CD4-positive, alpha-beta T cell (primary cell): ENCODE measurements around the gene FANCL. TPM values are rescaled to one million over a fixed set of nuclear protein-coding genes. Genes with fewer than 3 reads are reported as not detected.
"Not testable (repeated sequence)": the region's sequence is repeated elsewhere in the genome, so short reads cannot be mapped to it uniquely, and the experiment has no call there.

Source experiments
- ATAC-seq: fragments of 200-7000 bp; cut with Tn5 transposase; one replicate; pipeline ENCODE4 v1.10.0; 2022; ENCODE audit warnings: mild to moderate bottlenecking; ENCODE audit not compliant: poor library complexity
- CTCF ChIA-PET: fragments of 350-600 bp; sonication (Branson Sonifier 250); formaldehyde crosslinking; loops from one replicate; lab custom pipeline; 2021; ENCODE audit warnings: antibody characterized with exemption, inconsistent platforms; lab: Charles Lee
- POLR2A ChIA-PET: fragments of 350-600 bp; sonication (Branson Sonifier 250); formaldehyde crosslinking; loops from one replicate; lab custom pipeline; 2021; ENCODE audit warnings: antibody characterized with exemption, inconsistent platforms; lab: Charles Lee
- DNase-seq, 14 experiments: peaks; one replicate each; pipeline ENCODE4 v3.0.0-alpha.2; 2013 to 2020; ENCODE audit warnings: mixed read lengths in 2 of 14
- H3K27ac ChIP-seq, 2 donors: one replicate each; pipeline versions ENCODE4 v1.5.1 to v1.7.0; 2013; ENCODE audit warnings: low read length in 2 of 2, low read depth in 1 of 2, mild to moderate bottlenecking in 1 of 2
- H3K27me3 ChIP-seq, 2 experiments: 1 replicate in 1 of 2; 2 replicates in 1 of 2; pipeline versions ENCODE4 v1.6.1 to v1.7.0; 2013; ENCODE audit warnings: low read length in 2 of 2, control low read depth in 1 of 2, mild to moderate bottlenecking in 1 of 2, moderate library complexity in 1 of 2; ENCODE audit not compliant: insufficient read depth in 2 of 2, control insufficient read depth in 1 of 2
- H3K36me3 ChIP-seq: one replicate; pipeline ENCODE4 v1.6.1; 2013; ENCODE audit warnings: low read length, control low read depth; ENCODE audit not compliant: insufficient read depth
- H3K4me1 ChIP-seq: one replicate; pipeline ENCODE4 v1.6.1; 2013; ENCODE audit warnings: low read length, control low read depth; ENCODE audit not compliant: insufficient read depth
- H3K4me3 ChIP-seq: one replicate; pipeline ENCODE4 v1.5.1; 2013; ENCODE audit warnings: mild to moderate bottlenecking, low read length, moderate library complexity
- H3K9me3 ChIP-seq, 2 experiments: 1 replicate in 1 of 2; 2 replicates in 1 of 2; pipeline versions ENCODE4 v1.6.1 to v1.7.0; 2013; ENCODE audit warnings: low read length in 2 of 2, mild to moderate bottlenecking in 2 of 2, control low read depth in 1 of 2, moderate library complexity in 1 of 2; ENCODE audit not compliant: control insufficient read depth in 1 of 2, insufficient read depth in 1 of 2
- H3K27ac Mint-ChIP-seq: one replicate; pipeline ENCODE4 v1.8.0; 2020; ENCODE audit warnings: mixed read lengths
- H3K27me3 Mint-ChIP-seq: one replicate; pipeline ENCODE4 v1.8.0; 2021; ENCODE audit warnings: mixed read lengths
- H3K36me3 Mint-ChIP-seq: one replicate; pipeline ENCODE4 v1.8.0; 2021; ENCODE audit warnings: low read depth, mixed read lengths
- H3K4me1 Mint-ChIP-seq: one replicate; pipeline ENCODE4 v1.8.0; 2021; ENCODE audit warnings: low read depth, mixed read lengths
- H3K4me3 Mint-ChIP-seq: one replicate; pipeline ENCODE4 v1.8.0; 2020; ENCODE audit warnings: mild to moderate bottlenecking, mixed read lengths
- H3K9me3 Mint-ChIP-seq: one replicate; pipeline ENCODE4 v1.8.0; 2020; ENCODE audit warnings: mixed read lengths
- intact Hi-C, 2 experiments: fragments of 100-400 bp; cut with DNase I in 1 of 2; cut with micrococcal nuclease in 1 of 2; formaldehyde crosslinking; loops; one replicate each; pipeline versions ENCODE4 v1.15.1 to v1.9.0; 2023 to 2025; cut with DNase I, micrococcal nuclease
- total RNA-seq, 174 experiments: library from RNA in 2 of 174; stranded (reverse) in 2 of 174; gene quantifications; one replicate each; pipeline ENCODE4 v1.2.3 and lab custom pipeline; 2021 to 2026
- TF ChIP-seq, protein P1 (sequence below): fragments of 200-600 bp; IDR thresholded peaks from one replicate; pipeline ENCODE4 v1.8.0; 2022; ENCODE audit warnings: antibody characterized with exemption, mild to moderate bottlenecking

Gene FANCL
- total RNA-seq, 2 experiments from 2014 or later: 4.6 to 5.5 TPM

DNA sequence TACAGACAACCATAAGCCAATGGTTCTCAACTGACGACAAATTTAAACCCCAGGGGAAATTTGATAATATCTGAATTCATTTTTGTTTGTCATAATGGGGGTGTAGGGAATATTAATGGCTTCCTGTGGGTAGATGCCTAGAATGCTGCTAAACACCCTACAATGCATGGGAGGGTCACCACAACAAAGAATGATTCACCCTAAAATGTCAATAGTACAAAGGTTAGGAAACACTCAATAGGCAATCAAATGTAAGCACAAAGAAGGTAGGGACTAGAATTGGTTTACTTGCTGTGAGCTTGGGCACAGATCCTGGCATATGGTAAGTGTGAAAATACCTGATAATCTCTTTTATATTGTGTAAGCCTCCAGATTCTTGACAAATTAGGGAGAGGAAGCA lies 20.1 kb upstream of the FANCL start:
- no peak for DNase-seq
- ATAC-seq: no peak
- Histone ChIP-seq H3K27me3 (no peaks in the 10 kb centered on the region), H3K9me3 (peaks cover 0 to 4% of the 10 kb centered on the region in 2 experiments), H3K4me3 (no peak overlapping the region), H3K36me3 (no peaks in the 10 kb centered on the region), H3K27ac (no peak overlapping the region), H3K4me1 (no peaks in the 10 kb centered on the region)
- Mint-ChIP-seq H3K27me3 (peaks cover 13% of the 10 kb centered on the region), H3K27ac (no peak overlapping the region), H3K9me3 (no peaks in the 10 kb centered on the region), H3K4me3 (no peak overlapping the region), H3K4me1 (no peaks in the 10 kb centered on the region), H3K36me3 (no peaks in the 10 kb centered on the region)
- TF ChIP-seq, protein P1, sequence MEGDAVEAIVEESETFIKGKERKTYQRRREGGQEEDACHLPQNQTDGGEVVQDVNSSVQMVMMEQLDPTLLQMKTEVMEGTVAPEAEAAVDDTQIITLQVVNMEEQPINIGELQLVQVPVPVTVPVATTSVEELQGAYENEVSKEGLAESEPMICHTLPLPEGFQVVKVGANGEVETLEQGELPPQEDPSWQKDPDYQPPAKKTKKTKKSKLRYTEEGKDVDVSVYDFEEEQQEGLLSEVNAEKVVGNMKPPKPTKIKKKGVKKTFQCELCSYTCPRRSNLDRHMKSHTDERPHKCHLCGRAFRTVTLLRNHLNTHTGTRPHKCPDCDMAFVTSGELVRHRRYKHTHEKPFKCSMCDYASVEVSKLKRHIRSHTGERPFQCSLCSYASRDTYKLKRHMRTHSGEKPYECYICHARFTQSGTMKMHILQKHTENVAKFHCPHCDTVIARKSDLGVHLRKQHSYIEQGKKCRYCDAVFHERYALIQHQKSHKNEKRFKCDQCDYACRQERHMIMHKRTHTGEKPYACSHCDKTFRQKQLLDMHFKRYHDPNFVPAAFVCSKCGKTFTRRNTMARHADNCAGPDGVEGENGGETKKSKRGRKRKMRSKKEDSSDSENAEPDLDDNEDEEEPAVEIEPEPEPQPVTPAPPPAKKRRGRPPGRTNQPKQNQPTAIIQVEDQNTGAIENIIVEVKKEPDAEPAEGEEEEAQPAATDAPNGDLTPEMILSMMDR: no peak
- ChIA-PET CTCF (no interaction called here), POLR2A (no interaction called here)
- intact Hi-C loops: no loop called here

DNA sequence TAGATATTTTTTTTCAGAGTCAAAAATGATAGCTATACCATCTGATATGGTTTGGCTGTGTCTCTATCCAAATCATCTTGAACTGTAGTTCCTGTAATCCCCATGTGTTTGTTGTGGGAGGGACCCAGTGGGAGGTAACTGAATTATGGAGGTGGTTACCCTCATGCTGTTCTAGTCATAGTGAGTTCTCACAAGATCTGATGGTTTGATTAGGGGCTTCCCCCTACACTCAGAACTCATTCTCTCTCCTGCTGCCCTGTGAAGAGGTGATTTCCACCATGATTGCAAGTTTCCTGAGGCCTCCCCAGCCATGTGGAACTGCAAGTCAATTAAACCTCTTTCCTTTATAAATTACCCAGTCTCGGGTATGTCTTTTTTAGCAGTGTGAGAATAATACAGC lies 17.3 kb upstream of the FANCL start:
- H3K4me1 Mint-ChIP-seq, H3K27ac ChIP-seq, H3K27ac Mint-ChIP-seq, CTCF ChIA-PET, H3K27me3 ChIP-seq, H3K4me1 ChIP-seq, POLR2A ChIA-PET, H3K36me3 ChIP-seq, ATAC-seq, DNase-seq, H3K4me3 Mint-ChIP-seq, H3K36me3 Mint-ChIP-seq, intact Hi-C loops, H3K9me3 ChIP-seq, H3K4me3 ChIP-seq, H3K9me3 Mint-ChIP-seq: not testable (repeated sequence)
- peaks cover 13% of the 10 kb centered on the region for H3K27me3 Mint-ChIP-seq

DNA sequence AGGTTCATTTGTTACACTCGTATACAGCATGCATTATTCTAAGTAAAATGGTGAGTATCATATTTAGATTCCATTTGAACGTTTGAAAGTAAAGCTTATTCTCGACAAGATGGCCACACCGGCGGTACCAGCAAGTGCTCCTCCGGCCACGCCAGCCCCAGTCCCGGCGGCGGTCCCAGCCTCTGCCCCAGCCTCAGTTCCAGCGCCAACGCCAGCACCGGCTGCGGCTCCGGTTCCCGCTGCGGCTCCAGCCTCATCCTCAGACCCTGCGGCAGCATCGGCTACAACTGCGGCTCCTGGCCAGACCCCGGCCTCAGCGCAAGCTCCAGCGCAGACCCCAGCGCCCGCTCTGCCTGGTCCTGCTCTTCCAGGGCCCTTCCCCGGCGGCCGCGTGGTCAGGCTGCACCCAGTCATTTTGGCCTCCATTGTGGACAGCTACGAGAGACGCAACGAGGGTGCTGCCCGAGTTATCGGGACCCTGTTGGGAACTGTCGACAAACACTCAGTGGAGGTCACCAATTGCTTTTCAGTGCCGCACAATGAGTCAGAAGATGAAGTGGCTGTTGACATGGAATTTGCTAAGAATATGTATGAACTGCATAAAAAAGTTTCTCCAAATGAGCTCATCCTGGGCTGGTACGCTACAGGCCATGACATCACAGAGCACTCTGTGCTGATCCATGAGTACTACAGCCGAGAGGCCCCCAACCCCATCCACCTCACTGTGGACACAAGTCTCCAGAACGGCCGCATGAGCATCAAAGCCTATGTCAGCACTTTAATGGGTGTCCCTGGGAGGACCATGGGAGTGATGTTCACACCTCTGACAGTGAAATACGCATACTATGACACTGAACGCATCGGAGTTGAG lies 10.4 kb upstream of the FANCL start:
- intact Hi-C loops, H3K27me3 Mint-ChIP-seq, H3K4me3 ChIP-seq, H3K9me3 ChIP-seq, H3K36me3 Mint-ChIP-seq, H3K27ac ChIP-seq, H3K36me3 ChIP-seq, CTCF ChIA-PET, H3K27ac Mint-ChIP-seq, ATAC-seq, H3K27me3 ChIP-seq, H3K4me1 ChIP-seq, H3K9me3 Mint-ChIP-seq, H3K4me1 Mint-ChIP-seq, H3K4me3 Mint-ChIP-seq, DNase-seq, POLR2A ChIA-PET: not testable (repeated sequence)

DNA sequence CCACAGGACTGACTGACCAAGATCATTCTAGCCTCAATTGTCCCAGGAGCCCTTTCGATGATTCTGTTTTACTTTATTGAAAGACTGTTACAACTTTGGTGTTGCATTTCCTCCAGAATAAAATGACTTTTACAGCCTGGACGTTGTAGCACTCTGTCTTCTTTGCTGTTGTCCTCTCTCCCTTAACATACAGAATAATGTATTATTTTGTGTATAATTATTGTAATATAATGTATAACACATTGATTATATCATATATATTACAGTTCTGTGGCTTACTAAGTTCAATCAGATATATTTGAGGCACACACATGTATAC lies 380 bp upstream of the FANCL start:
- Mint-ChIP-seq H3K27me3 (no peaks in the 10 kb centered on the region), H3K4me1 (peaks cover 39% of the 10 kb centered on the region), H3K27ac (peak overlapping the region; percentile 70), H3K9me3 (no peaks in the 10 kb centered on the region), H3K36me3 (peaks cover 8% of the 10 kb centered on the region), H3K4me3 (peak overlapping the region; percentile 94)
- POLR2A ChIA-PET: interaction anchor here (0.7 kb wide), 1 partner anchor 195 kb away, joined by 3 read pairs; the partner anchor contains the start of gene VRK2
- CTCF ChIA-PET: no interaction called here
- ATAC-seq (no peak), DNase-seq (no peak)
- H3K9me3 ChIP-seq: no peaks in the 10 kb centered on the region
- peak overlapping the region in 1 of 2 donors; percentile 42 for H3K27ac ChIP-seq
- no peaks in the 10 kb centered on the region for H3K27me3 ChIP-seq
- H3K36me3 ChIP-seq: no peaks in the 10 kb centered on the region
- peak overlapping the region; percentile 92 for H3K4me3 ChIP-seq
- TF ChIP-seq, protein P1: no peak
- peaks cover 4% of the 10 kb centered on the region for H3K4me1 ChIP-seq
- intact Hi-C loops: loop anchor here in 1 of 2 experiments (5.0 kb wide), 1 partner anchor 194 kb away; the partner anchor contains the start of gene VRK2
